Smooth muscle cell (in vitro differentiated cells): ENCODE results near the gene ZBTB12. TPM values are rescaled to one million over a fixed set of nuclear protein-coding genes. Genes with fewer than 3 reads are reported as not detected.

Experiments
- DNase-seq: peaks from one replicate; lab custom pipeline; 2025; ENCODE audit not compliant: unreplicated experiment; lab: John Stamatoyannopoulos, UW
- H2AFZ ChIP-seq: fragments of 200-600 bp; sonication (generic); 2 replicates; pipeline ENCODE4 v1.6.0; 2016; ENCODE audit warnings: antibody characterized with exemption, low read depth, mild to moderate bottlenecking
- H3F3A ChIP-seq: fragments of 200-600 bp; sonication (generic); 2 replicates; pipeline ENCODE4 v1.6.0; 2017; ENCODE audit warnings: antibody characterized with exemption, low read depth
- H3K27ac ChIP-seq: fragments of 200-600 bp; sonication (generic); 2 replicates; pipeline ENCODE4 v1.5.1; 2016; ENCODE audit warnings: low read depth, mild to moderate bottlenecking
- H3K27me3 ChIP-seq: fragments of 200-600 bp; sonication (generic); 2 replicates; pipeline ENCODE4 v1.6.1; 2016; ENCODE audit warnings: low read depth, mild to moderate bottlenecking
- H3K36me3 ChIP-seq: fragments of 200-600 bp; sonication (generic); 2 replicates; pipeline ENCODE4 v1.5.1; 2016; ENCODE audit warnings: low read depth
- H3K4me1 ChIP-seq: fragments of 200-600 bp; sonication (generic); 2 replicates; pipeline ENCODE4 v1.5.1; 2016; ENCODE audit warnings: low read depth
- H3K4me2 ChIP-seq: fragments of 200-600 bp; sonication (generic); 2 replicates; pipeline ENCODE4 v1.6.0; 2016; ENCODE audit warnings: mild to moderate bottlenecking
- H3K4me3 ChIP-seq: fragments of 200-600 bp; sonication (generic); 2 replicates; pipeline ENCODE4 v1.5.1; 2016; ENCODE audit warnings: mild to moderate bottlenecking
- H3K79me2 ChIP-seq: fragments of 200-600 bp; sonication (generic); 2 replicates; pipeline ENCODE4 v1.6.0; 2016; ENCODE audit warnings: low read depth, mild to moderate bottlenecking
- H3K9ac ChIP-seq: fragments of 200-600 bp; sonication (generic); 2 replicates; pipeline ENCODE4 v1.6.0; 2016; ENCODE audit warnings: low read depth
- H3K9me3 ChIP-seq: fragments of 200-600 bp; sonication (generic); replicated peaks from 2 replicates; pipeline ENCODE4 v1.5.1; 2016; ENCODE audit warnings: low read depth
- H4K20me1 ChIP-seq: fragments of 200-600 bp; sonication (generic); 2 replicates; pipeline ENCODE4 v1.6.0; 2016; ENCODE audit warnings: low read depth
- CTCF ChIP-seq: fragments of 200-600 bp; sonication (generic); IDR thresholded peaks from 2 replicates; pipeline ENCODE4 v1.5.1; 2017; ENCODE audit warnings: borderline replicate concordance, mild to moderate bottlenecking, antibody characterized with exemption; ENCODE audit not compliant: insufficient read depth, poor library complexity, severe bottlenecking
- WGBS: methylation state at CpG from one replicate; pipeline ENCODE4 v1.1.7; 2016; ENCODE audit warnings: low lambda C conversion rate; 5-methylcytosine and 5-hydroxymethylcytosine counted together
- polyA plus RNA-seq: library from polyadenylated mRNA; unstranded; fragments of >200 nt; fragmentation: Nextera tagmentation; extraction: Ambion mirVana; gene quantifications from 2 replicates; pipeline ENCODE4 v1.2.1, GENCODE V29; 2016
- total RNA-seq: library from RNA; depleted of rRNA; stranded (reverse); fragments of >200 nt; gene quantifications from 2 replicates; pipeline ENCODE4 v1.2.3, GENCODE V29; 2014

Gene ZBTB12
- total and polyA plus RNA-seq, 2 experiments from 2014 or later: 0.04 TPM; not detected in 1

GRCh38 chr6:31892821-31893220, 9.1 kb downstream of the ZBTB12 start:
- Histone ChIP-seq H3K4me3 (no peak overlapping the region), H3K4me1 (no peaks in the 10 kb centered on the region), H4K20me1 (no peaks in the 10 kb centered on the region), H3K4me2 (no peak overlapping the region), H3K27ac (no peak overlapping the region), H3K27me3 (no peaks in the 10 kb centered on the region), H3F3A (no peaks in the 10 kb centered on the region), H3K79me2 (no peaks in the 10 kb centered on the region), H3K36me3 (no peaks in the 10 kb centered on the region), H3K9me3 (no peaks in the 10 kb centered on the region), H3K9ac (no peak overlapping the region), H2AFZ (no peak overlapping the region)
- 95% methylated on average over 6 of the region's 6 CpGs for WGBS
- TF ChIP-seq CTCF: no peak
- no peak for DNase-seq

- H3K4me3 ChIP-seq: no peak overlapping the region
- no peak overlapping the region for H2AFZ ChIP-seq
- H3F3A ChIP-seq: no peaks in the 10 kb centered on the region
- H4K20me1 ChIP-seq: no peaks in the 10 kb centered on the region
- no peak for DNase-seq
- no peaks in the 10 kb centered on the region for H3K27me3 ChIP-seq
- H3K9me3 ChIP-seq: no peaks in the 10 kb centered on the region
- no peaks in the 10 kb centered on the region for H3K4me1 ChIP-seq
- no peaks in the 10 kb centered on the region for H3K36me3 ChIP-seq
- H3K79me2 ChIP-seq: no peaks in the 10 kb centered on the region
- WGBS: 100% methylated on average over 3 of the region's 3 CpGs
- no peak overlapping the region for H3K4me2 ChIP-seq
- no peak overlapping the region for H3K27ac ChIP-seq
- TF ChIP-seq CTCF: no peak
- H3K9ac ChIP-seq: no peak overlapping the region
Observed at GRCh38 chr6:31889331-31889972, 12.4 kb downstream of the ZBTB12 start.

GRCh38 chr6:31888276-31889258, 13.3 kb downstream of the ZBTB12 start:
- Histone ChIP-seq H3K4me1 (no peaks in the 10 kb centered on the region), H3K4me2 (no peak overlapping the region)

More at GRCh38 chr6:31888276-31889258, 13.3 kb downstream of the ZBTB12 start:
- no peak for DNase-seq
- Histone ChIP-seq H3K9ac (no peak overlapping the region), H3K79me2 (no peaks in the 10 kb centered on the region), H3K27ac (no peak overlapping the region), H3K27me3 (no peaks in the 10 kb centered on the region), H3K36me3 (no peaks in the 10 kb centered on the region), H4K20me1 (no peaks in the 10 kb centered on the region), H2AFZ (no peak overlapping the region), H3F3A (no peaks in the 10 kb centered on the region), H3K4me3 (no peak overlapping the region), H3K9me3 (no peaks in the 10 kb centered on the region)
- WGBS: 93% methylated on average over 29 of the region's 43 CpGs
- peak; percentile 70 for TF ChIP-seq CTCF
